ENCODE results near the gene GAS2L1.

GAS2L1 gene

GRCh38 chr22:29265929-29266328, 40.5 kb upstream of the GAS2L1 start:
- FAIRE-seq (no peak), DNase-seq (ENCODE audit: insufficient read length, low spot score) (no peak)
- TF ChIP-seq PAX5 (IDR thresholded peaks at IDR 0.05; ENCODE audit: insufficient read depth, low read length, severe bottlenecking) (no peak), POU2F2 (IDR thresholded peaks at IDR 0.05; ENCODE audit: low read depth, low read length) (no peak)

- FAIRE-seq (no peak), DNase-seq (ENCODE audit: insufficient read length, low spot score) (no peak)
- TF ChIP-seq PAX5 (IDR thresholded peaks at IDR 0.05; ENCODE audit: insufficient read depth, low read length, severe bottlenecking): no peak
- peak; percentile 46; the same call in 1 of the 2 replicates for TF ChIP-seq POU2F2 (IDR thresholded peaks at IDR 0.05; ENCODE audit: low read depth, low read length)
Observed at GRCh38 chr22:29266564-29267461, 39.6 kb upstream of the GAS2L1 start.

- no peak for TF ChIP-seq TAF1 (IDR thresholded peaks at IDR 0.05; ENCODE audit: low read depth, low read length)
- TF ChIP-seq PAX5 (IDR thresholded peaks at IDR 0.05; ENCODE audit: insufficient read depth, low read length, severe bottlenecking): no peak
- TF ChIP-seq POLR2A (IDR thresholded peaks at IDR 0.05; ENCODE audit: low read depth, low read length): no peak; the same call in 1 of the 2 replicates
- TF ChIP-seq SPI1 (IDR thresholded peaks at IDR 0.05; ENCODE audit: low read depth, low read length): no peak
- TF ChIP-seq POLR2AphosphoS5 (IDR thresholded peaks at IDR 0.05; ENCODE audit: low read depth, low read length): no peak
- TF ChIP-seq POU2F2 (IDR thresholded peaks at IDR 0.05; ENCODE audit: low read depth, low read length): no peak
- FAIRE-seq (no peak), DNase-seq (ENCODE audit: insufficient read length, low spot score) (no peak)
Observed at GRCh38 chr22:29267462-29267857, 39.0 kb upstream of the GAS2L1 start.

GRCh38 chr22:29267858-29268510, 38.5 kb upstream of the GAS2L1 start, which contains the start of the genes EWSR1 and RHBDD3:
TSS of gene EWSR1 (plus strand) at chr22:29268268. CDS start at chr22:29268337, 69 bp downstream.
TSS of gene RHBDD3 (minus strand) at chr22:29267981. CDS start at chr22:29265626, 2,355 bp downstream.
- TF ChIP-seq POLR2AphosphoS5 (IDR thresholded peaks at IDR 0.05; ENCODE audit: low read depth, low read length): peak; percentile 95
- TF ChIP-seq POU2F2 (IDR thresholded peaks at IDR 0.05; ENCODE audit: low read depth, low read length): peak; percentile 44
- TF ChIP-seq PAX5 (IDR thresholded peaks at IDR 0.05; ENCODE audit: insufficient read depth, low read length, severe bottlenecking): no peak
- TF ChIP-seq POLR2A (IDR thresholded peaks at IDR 0.05; ENCODE audit: low read depth, low read length): peak; percentile 87
- no peak for TF ChIP-seq SPI1 (IDR thresholded peaks at IDR 0.05; ENCODE audit: low read depth, low read length)
- TF ChIP-seq TAF1 (IDR thresholded peaks at IDR 0.05; ENCODE audit: low read depth, low read length): peak; percentile 97
- peak; percentile 91 for DNase-seq (ENCODE audit: insufficient read length, low spot score)
- FAIRE-seq: peak; percentile 98

GRCh38 chr22:29268511-29269229, 37.8 kb upstream of the GAS2L1 start:
- FAIRE-seq (no peak), DNase-seq (ENCODE audit: insufficient read length, low spot score) (no peak)
- TF ChIP-seq POLR2AphosphoS5 (IDR thresholded peaks at IDR 0.05; ENCODE audit: low read depth, low read length): peak; percentile 1; the same call in 1 of the 2 replicates
- TF ChIP-seq POU2F2 (IDR thresholded peaks at IDR 0.05; ENCODE audit: low read depth, low read length): no peak

GRCh38 chr22:29269230-29269604, 37.2 kb upstream of the GAS2L1 start:
- peak; percentile 41 for FAIRE-seq
- TF ChIP-seq TAF1 (IDR thresholded peaks at IDR 0.05; ENCODE audit: low read depth, low read length) (no peak), PAX5 (IDR thresholded peaks at IDR 0.05; ENCODE audit: insufficient read depth, low read length, severe bottlenecking) (no peak), POU2F2 (IDR thresholded peaks at IDR 0.05; ENCODE audit: low read depth, low read length) (no peak)
- no peak for DNase-seq (ENCODE audit: insufficient read length, low spot score)

- DNase-seq (ENCODE audit: insufficient read length, low spot score): no peak
- peak; percentile 35 for FAIRE-seq
- no peak for TF ChIP-seq POLR2AphosphoS5 (IDR thresholded peaks at IDR 0.05; ENCODE audit: low read depth, low read length)
- no peak for TF ChIP-seq POU2F2 (IDR thresholded peaks at IDR 0.05; ENCODE audit: low read depth, low read length)
- no peak for TF ChIP-seq TAF1 (IDR thresholded peaks at IDR 0.05; ENCODE audit: low read depth, low read length)
- TF ChIP-seq PAX5 (IDR thresholded peaks at IDR 0.05; ENCODE audit: insufficient read depth, low read length, severe bottlenecking): no peak
- TF ChIP-seq SPI1 (IDR thresholded peaks at IDR 0.05; ENCODE audit: low read depth, low read length): no peak
- no peak for TF ChIP-seq POLR2A (IDR thresholded peaks at IDR 0.05; ENCODE audit: low read depth, low read length)
Observed at GRCh38 chr22:29269731-29270474, 36.5 kb upstream of the GAS2L1 start.

GRCh38 chr22:29270475-29271271, 35.8 kb upstream of the GAS2L1 start:
- DNase-seq (ENCODE audit: insufficient read length, low spot score) (no peak), FAIRE-seq (no peak)
- TF ChIP-seq TAF1 (IDR thresholded peaks at IDR 0.05; ENCODE audit: low read depth, low read length): no peak
- TF ChIP-seq PAX5 (IDR thresholded peaks at IDR 0.05; ENCODE audit: insufficient read depth, low read length, severe bottlenecking): no peak
- TF ChIP-seq POLR2AphosphoS5 (IDR thresholded peaks at IDR 0.05; ENCODE audit: low read depth, low read length): 0 out of 2 replicates have a peak, but pooled peaks have one; percentile 7
- TF ChIP-seq POU2F2 (IDR thresholded peaks at IDR 0.05; ENCODE audit: low read depth, low read length): no peak
- TF ChIP-seq SPI1 (IDR thresholded peaks at IDR 0.05; ENCODE audit: low read depth, low read length): no peak
- no peak for TF ChIP-seq POLR2A (IDR thresholded peaks at IDR 0.05; ENCODE audit: low read depth, low read length)

All from GM12891 (cell line).